ENCODE measurements around the gene CDK17.
A peak's percentile ranks its signal among the peaks of the same experiment; 100 is the strongest.

The CDK17 gene

GRCh38 chr12:96300064-96300463, 100.2 kb downstream of the CDK17 start:
- Histone ChIP-seq H3K14ac (ENCODE audit: low read length in 2 of 2) (no peak overlapping the region), H3K18ac (ENCODE audit: low read depth in 1 of 2, low read length in 2 of 2) (no peak overlapping the region), H3K27me3 (ENCODE audit: control insufficient read depth in 1 of 2, insufficient read depth in 1 of 2, low read length in 2 of 2) (no peaks in the 10 kb centered on the region), H2BK15ac (ENCODE audit: low read depth, poor library complexity, severe bottlenecking) (no peak overlapping the region), H3K79me1 (replicated peaks; ENCODE audit: low read length, poor library complexity, severe bottlenecking) (peaks cover 2% of the 10 kb centered on the region), H4K8ac (ENCODE audit: low read length) (no peak overlapping the region), H3K9ac (ENCODE audit: low read length) (no peak overlapping the region), H3K4me3 (ENCODE audit: insufficient read depth in 1 of 2, low read depth in 1 of 2, low read length in 2 of 2) (no peak overlapping the region), H2AK5ac (ENCODE audit: low read length, severe bottlenecking) (no peak overlapping the region), H3K9me3 (ENCODE audit: control insufficient read depth, low read length) (no peaks in the 10 kb centered on the region), H3K4ac (ENCODE audit: low read depth in 1 of 2, low read length in 2 of 2) (no peak overlapping the region), H3K36me3 (ENCODE audit: control insufficient read depth in 1 of 2, insufficient read depth in 2 of 2, low read depth in 1 of 2, low read length in 2 of 2) (peaks cover 3 to 67% of the 10 kb centered on the region in 2 experiments), H2BK120ac (ENCODE audit: low read depth, low read length) (no peak overlapping the region), H3K27ac (ENCODE audit: low read length, poor library complexity, severe bottlenecking) (no peak overlapping the region), H2AFZ (ENCODE audit: low read depth, low read length) (no peak overlapping the region), H3K4me1 (ENCODE audit: control insufficient read depth, insufficient read depth, low read depth, low read length) (peaks cover 1% of the 10 kb centered on the region), H2BK12ac (ENCODE audit: low read length in 2 of 2) (no peak overlapping the region), H2BK5ac (ENCODE audit: low read depth, low read length, poor library complexity, severe bottlenecking) (no peak overlapping the region), H3K23ac (ENCODE audit: low read length in 2 of 2) (no peak overlapping the region), H4K91ac (ENCODE audit: low read length) (no peak overlapping the region), H3K4me2 (ENCODE audit: low read length, poor library complexity, severe bottlenecking) (no peak overlapping the region)
- 100% methylated on average over 2 of the region's 5 CpGs for WGBS
- DNase-seq, result no peak

GRCh38 chr12:96297504-96297903, 102.7 kb downstream of the CDK17 start:
- Histone ChIP-seq H2BK12ac (ENCODE audit: low read length in 2 of 2) (no peak overlapping the region), H3K9ac (ENCODE audit: low read length) (no peak overlapping the region), H2BK5ac (ENCODE audit: low read depth, low read length, poor library complexity, severe bottlenecking) (no peak overlapping the region), H2BK15ac (ENCODE audit: low read depth, poor library complexity, severe bottlenecking) (no peak overlapping the region), H3K36me3 (ENCODE audit: control insufficient read depth in 1 of 2, insufficient read depth in 2 of 2, low read depth in 1 of 2, low read length in 2 of 2) (peaks cover 5 to 85% of the 10 kb centered on the region in 2 experiments), H3K79me1 (replicated peaks; ENCODE audit: low read length, poor library complexity, severe bottlenecking) (peaks cover 3% of the 10 kb centered on the region), H3K9me3 (ENCODE audit: control insufficient read depth, low read length) (no peaks in the 10 kb centered on the region), H3K14ac (ENCODE audit: low read length in 2 of 2) (no peak overlapping the region), H4K8ac (ENCODE audit: low read length) (no peak overlapping the region), H3K4me3 (ENCODE audit: insufficient read depth in 1 of 2, low read depth in 1 of 2, low read length in 2 of 2) (no peak overlapping the region), H3K4me1 (ENCODE audit: control insufficient read depth, insufficient read depth, low read depth, low read length) (peaks cover 1% of the 10 kb centered on the region), H2AK5ac (ENCODE audit: low read length, severe bottlenecking) (no peak overlapping the region), H3K4ac (ENCODE audit: low read depth in 1 of 2, low read length in 2 of 2) (no peak overlapping the region), H3K4me2 (ENCODE audit: low read length, poor library complexity, severe bottlenecking) (no peak overlapping the region), H3K27me3 (ENCODE audit: control insufficient read depth in 1 of 2, insufficient read depth in 1 of 2, low read length in 2 of 2) (no peaks in the 10 kb centered on the region), H2AFZ (ENCODE audit: low read depth, low read length) (no peak overlapping the region), H4K91ac (ENCODE audit: low read length) (no peak overlapping the region), H3K18ac (ENCODE audit: low read depth in 1 of 2, low read length in 2 of 2) (no peak overlapping the region), H2BK120ac (ENCODE audit: low read depth, low read length) (no peak overlapping the region), H3K27ac (ENCODE audit: low read length, poor library complexity, severe bottlenecking) (no peak overlapping the region), H3K23ac (ENCODE audit: low read length in 2 of 2) (no peak overlapping the region)
- no peak for DNase-seq
- WGBS, result 96% methylated on average over 2 of the region's 4 CpGs

- H4K8ac ChIP-seq (ENCODE audit: low read length), result no peak overlapping the region
- no peak overlapping the region for H3K9ac ChIP-seq (ENCODE audit: low read length)
- H3K18ac ChIP-seq (ENCODE audit: low read depth in 1 of 2, low read length in 2 of 2), result no peak overlapping the region
- no peak overlapping the region for H2BK15ac ChIP-seq (ENCODE audit: low read depth, poor library complexity, severe bottlenecking)
- WGBS, result 100% methylated on average over 4 of the region's 6 CpGs
- no peak overlapping the region for H2BK5ac ChIP-seq (ENCODE audit: low read depth, low read length, poor library complexity, severe bottlenecking)
- H3K4me1 ChIP-seq (ENCODE audit: control insufficient read depth, insufficient read depth, low read depth, low read length), result peaks cover 1% of the 10 kb centered on the region
- no peak overlapping the region for H2AK5ac ChIP-seq (ENCODE audit: low read length, severe bottlenecking)
- peaks cover 11 to 97% of the 10 kb centered on the region in 2 experiments for H3K36me3 ChIP-seq (ENCODE audit: control insufficient read depth in 1 of 2, insufficient read depth in 2 of 2, low read depth in 1 of 2, low read length in 2 of 2)
- no peak overlapping the region for H4K91ac ChIP-seq (ENCODE audit: low read length)
- H3K9me3 ChIP-seq (ENCODE audit: control insufficient read depth, low read length), result no peaks in the 10 kb centered on the region
- H3K4ac ChIP-seq (ENCODE audit: low read depth in 1 of 2, low read length in 2 of 2), result no peak overlapping the region
- no peak overlapping the region for H3K14ac ChIP-seq (ENCODE audit: low read length in 2 of 2)
- H3K27ac ChIP-seq (ENCODE audit: low read length, poor library complexity, severe bottlenecking), result no peak overlapping the region
- peaks cover 10% of the 10 kb centered on the region for H3K79me1 ChIP-seq (replicated peaks; ENCODE audit: low read length, poor library complexity, severe bottlenecking)
- H3K4me2 ChIP-seq (ENCODE audit: low read length, poor library complexity, severe bottlenecking), result no peak overlapping the region
- no peak overlapping the region for H2AFZ ChIP-seq (ENCODE audit: low read depth, low read length)
- H2BK12ac ChIP-seq (ENCODE audit: low read length in 2 of 2), result no peak overlapping the region
- H2BK120ac ChIP-seq (ENCODE audit: low read depth, low read length), result no peak overlapping the region
- H3K23ac ChIP-seq (ENCODE audit: low read length in 2 of 2), result no peak overlapping the region
- H3K4me3 ChIP-seq (ENCODE audit: insufficient read depth in 1 of 2, low read depth in 1 of 2, low read length in 2 of 2), result no peak overlapping the region
- H3K27me3 ChIP-seq (ENCODE audit: control insufficient read depth in 1 of 2, insufficient read depth in 1 of 2, low read length in 2 of 2), result no peaks in the 10 kb centered on the region
- DNase-seq, result no peak
Observed at GRCh38 chr12:96295532-96296160, 104.6 kb downstream of the CDK17 start.

GRCh38 chr12:96294831-96295230, 105.4 kb downstream of the CDK17 start:
- Histone ChIP-seq H4K91ac (ENCODE audit: low read length) (no peak overlapping the region), H3K4me2 (ENCODE audit: low read length, poor library complexity, severe bottlenecking) (no peak overlapping the region), H3K18ac (ENCODE audit: low read depth in 1 of 2, low read length in 2 of 2) (no peak overlapping the region), H3K27ac (ENCODE audit: low read length, poor library complexity, severe bottlenecking) (no peak overlapping the region), H3K9me3 (ENCODE audit: control insufficient read depth, low read length) (no peaks in the 10 kb centered on the region), H3K23ac (ENCODE audit: low read length in 2 of 2) (no peak overlapping the region), H2BK120ac (ENCODE audit: low read depth, low read length) (no peak overlapping the region), H3K14ac (ENCODE audit: low read length in 2 of 2) (no peak overlapping the region), H3K79me1 (replicated peaks; ENCODE audit: low read length, poor library complexity, severe bottlenecking) (peaks cover 9% of the 10 kb centered on the region), H2AK5ac (ENCODE audit: low read length, severe bottlenecking) (no peak overlapping the region), H2BK12ac (ENCODE audit: low read length in 2 of 2) (no peak overlapping the region), H2BK5ac (ENCODE audit: low read depth, low read length, poor library complexity, severe bottlenecking) (no peak overlapping the region), H3K4ac (ENCODE audit: low read depth in 1 of 2, low read length in 2 of 2) (no peak overlapping the region), H4K8ac (ENCODE audit: low read length) (no peak overlapping the region), H3K9ac (ENCODE audit: low read length) (no peak overlapping the region), H3K4me3 (ENCODE audit: insufficient read depth in 1 of 2, low read depth in 1 of 2, low read length in 2 of 2) (no peak overlapping the region), H2BK15ac (ENCODE audit: low read depth, poor library complexity, severe bottlenecking) (no peak overlapping the region), H3K36me3 (ENCODE audit: control insufficient read depth in 1 of 2, insufficient read depth in 2 of 2, low read depth in 1 of 2, low read length in 2 of 2) (peaks cover 11 to 98% of the 10 kb centered on the region in 2 experiments), H3K27me3 (ENCODE audit: control insufficient read depth in 1 of 2, insufficient read depth in 1 of 2, low read length in 2 of 2) (no peaks in the 10 kb centered on the region), H2AFZ (ENCODE audit: low read depth, low read length) (no peak overlapping the region), H3K4me1 (ENCODE audit: control insufficient read depth, insufficient read depth, low read depth, low read length) (no peaks in the 10 kb centered on the region)
- DNase-seq, result peak; percentile 31
- WGBS, result 100% methylated on average over 1 of the region's 3 CpGs
